DOHH2 (cell line): ENCODE measurements around the gene PLA2G4F.

ENCODE experiments used
- EZH2phosphoT487 ChIP-seq: fragments of 200-600 bp; sonication (generic); IDR thresholded peaks from 2 replicates; pipeline ENCODE4 v1.6.1; 2017; ENCODE audit warnings: borderline replicate concordance, mild to moderate bottlenecking, antibody characterized with exemption, low read length, moderate library complexity, mixed read lengths
- TF ChIP-seq, protein P1 (sequence below): fragments of 200-600 bp; sonication (generic); IDR thresholded peaks from one replicate; pipeline ENCODE4 v1.5.1; 2014; ENCODE audit warnings: antibody characterized with exemption, mild to moderate bottlenecking, low read depth, low read length; ENCODE audit not compliant: poor library complexity, severe bottlenecking

DNA sequence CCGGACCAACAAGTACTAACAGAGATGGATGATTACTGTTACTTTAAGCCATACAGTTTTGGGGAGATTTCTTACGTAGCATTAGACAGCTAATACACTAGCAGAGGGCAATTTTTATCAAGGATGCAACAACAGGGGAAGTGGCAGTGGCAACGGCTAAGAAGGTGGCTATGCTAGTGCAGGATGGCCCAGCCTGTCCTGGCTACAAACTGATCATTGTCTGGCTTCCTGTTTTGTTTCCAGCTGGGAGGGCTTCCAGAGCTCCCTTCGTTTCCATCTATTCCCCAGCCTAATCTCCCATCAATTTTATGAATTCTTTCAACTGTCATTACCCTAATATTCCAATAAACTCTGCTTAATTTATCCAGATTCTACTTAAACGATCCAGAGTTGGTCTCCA is 16.0 kb upstream of the PLA2G4F start:
- TF ChIP-seq, protein P1, sequence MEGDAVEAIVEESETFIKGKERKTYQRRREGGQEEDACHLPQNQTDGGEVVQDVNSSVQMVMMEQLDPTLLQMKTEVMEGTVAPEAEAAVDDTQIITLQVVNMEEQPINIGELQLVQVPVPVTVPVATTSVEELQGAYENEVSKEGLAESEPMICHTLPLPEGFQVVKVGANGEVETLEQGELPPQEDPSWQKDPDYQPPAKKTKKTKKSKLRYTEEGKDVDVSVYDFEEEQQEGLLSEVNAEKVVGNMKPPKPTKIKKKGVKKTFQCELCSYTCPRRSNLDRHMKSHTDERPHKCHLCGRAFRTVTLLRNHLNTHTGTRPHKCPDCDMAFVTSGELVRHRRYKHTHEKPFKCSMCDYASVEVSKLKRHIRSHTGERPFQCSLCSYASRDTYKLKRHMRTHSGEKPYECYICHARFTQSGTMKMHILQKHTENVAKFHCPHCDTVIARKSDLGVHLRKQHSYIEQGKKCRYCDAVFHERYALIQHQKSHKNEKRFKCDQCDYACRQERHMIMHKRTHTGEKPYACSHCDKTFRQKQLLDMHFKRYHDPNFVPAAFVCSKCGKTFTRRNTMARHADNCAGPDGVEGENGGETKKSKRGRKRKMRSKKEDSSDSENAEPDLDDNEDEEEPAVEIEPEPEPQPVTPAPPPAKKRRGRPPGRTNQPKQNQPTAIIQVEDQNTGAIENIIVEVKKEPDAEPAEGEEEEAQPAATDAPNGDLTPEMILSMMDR: no peak
- TF ChIP-seq EZH2phosphoT487: no peak
